Kidney epithelial cell (primary cell): ENCODE measurements around the gene FRK. TPM values are rescaled to one million over a fixed set of nuclear protein-coding genes. Genes with fewer than 3 reads are reported as not detected.
A peak's percentile ranks its signal among the peaks of the same experiment; 100 is the strongest.

Experiments
- DNase-seq: peaks from one replicate; pipeline ENCODE4 v3.0.0-alpha.2; 2010; ENCODE audit warnings: low read depth
- H3K27me3 ChIP-seq: 2 replicates; pipeline ENCODE4 v1.6.0; 2011; ENCODE audit warnings: low read length; ENCODE audit not compliant: control insufficient read depth, insufficient read depth
- H3K36me3 ChIP-seq: 2 replicates; pipeline ENCODE4 v1.5.1; 2011; ENCODE audit warnings: low read length; ENCODE audit not compliant: control insufficient read depth, insufficient read depth
- H3K4me3 ChIP-seq: 2 replicates; pipeline ENCODE4 v1.5.1; 2011; ENCODE audit warnings: low read depth, mild to moderate bottlenecking, control low read depth, low read length
- total RNA-seq: library from RNA; depleted of rRNA; stranded (reverse); fragments of >200 nt; gene quantifications from 2 replicates; pipeline ENCODE4 v1.2.3, GENCODE V29; 2015
- TF ChIP-seq, protein P1 (sequence below): IDR thresholded peaks from 2 replicates; pipeline ENCODE4 v1.5.1; 2011; ENCODE audit warnings: mild to moderate bottlenecking, moderate library complexity, low read length, control low read depth, inconsistent platforms; ENCODE audit not compliant: insufficient read depth, poor library complexity, severe bottlenecking

The FRK gene
- total RNA-seq, 1 donor from 2014 or later = 3.1 TPM

DNA sequence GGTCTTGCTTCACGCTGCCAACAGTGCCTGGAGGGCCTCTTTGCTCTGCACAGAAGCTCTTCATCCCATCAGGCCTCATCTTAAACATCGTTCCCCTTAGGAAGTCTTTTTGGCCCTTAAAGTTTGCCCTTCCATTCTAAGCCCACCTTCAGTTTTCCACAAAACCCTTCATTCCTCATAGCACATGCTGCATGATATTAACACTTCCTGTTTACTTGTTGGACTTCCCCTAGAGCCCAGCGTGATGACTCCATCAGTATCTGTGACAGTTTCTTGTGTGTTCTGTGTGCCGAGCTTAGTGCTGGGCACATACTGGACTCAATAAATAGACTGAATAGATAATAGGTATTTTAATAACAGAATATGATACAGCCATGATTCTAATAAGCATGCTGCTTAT lies 42.2 kb upstream of the FRK start:
- no peaks in the 10 kb centered on the region for H3K27me3 ChIP-seq
- no peak overlapping the region for H3K4me3 ChIP-seq
- TF ChIP-seq, protein P1, sequence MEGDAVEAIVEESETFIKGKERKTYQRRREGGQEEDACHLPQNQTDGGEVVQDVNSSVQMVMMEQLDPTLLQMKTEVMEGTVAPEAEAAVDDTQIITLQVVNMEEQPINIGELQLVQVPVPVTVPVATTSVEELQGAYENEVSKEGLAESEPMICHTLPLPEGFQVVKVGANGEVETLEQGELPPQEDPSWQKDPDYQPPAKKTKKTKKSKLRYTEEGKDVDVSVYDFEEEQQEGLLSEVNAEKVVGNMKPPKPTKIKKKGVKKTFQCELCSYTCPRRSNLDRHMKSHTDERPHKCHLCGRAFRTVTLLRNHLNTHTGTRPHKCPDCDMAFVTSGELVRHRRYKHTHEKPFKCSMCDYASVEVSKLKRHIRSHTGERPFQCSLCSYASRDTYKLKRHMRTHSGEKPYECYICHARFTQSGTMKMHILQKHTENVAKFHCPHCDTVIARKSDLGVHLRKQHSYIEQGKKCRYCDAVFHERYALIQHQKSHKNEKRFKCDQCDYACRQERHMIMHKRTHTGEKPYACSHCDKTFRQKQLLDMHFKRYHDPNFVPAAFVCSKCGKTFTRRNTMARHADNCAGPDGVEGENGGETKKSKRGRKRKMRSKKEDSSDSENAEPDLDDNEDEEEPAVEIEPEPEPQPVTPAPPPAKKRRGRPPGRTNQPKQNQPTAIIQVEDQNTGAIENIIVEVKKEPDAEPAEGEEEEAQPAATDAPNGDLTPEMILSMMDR = no peak
- no peaks in the 10 kb centered on the region for H3K36me3 ChIP-seq
- no peak for DNase-seq

DNA sequence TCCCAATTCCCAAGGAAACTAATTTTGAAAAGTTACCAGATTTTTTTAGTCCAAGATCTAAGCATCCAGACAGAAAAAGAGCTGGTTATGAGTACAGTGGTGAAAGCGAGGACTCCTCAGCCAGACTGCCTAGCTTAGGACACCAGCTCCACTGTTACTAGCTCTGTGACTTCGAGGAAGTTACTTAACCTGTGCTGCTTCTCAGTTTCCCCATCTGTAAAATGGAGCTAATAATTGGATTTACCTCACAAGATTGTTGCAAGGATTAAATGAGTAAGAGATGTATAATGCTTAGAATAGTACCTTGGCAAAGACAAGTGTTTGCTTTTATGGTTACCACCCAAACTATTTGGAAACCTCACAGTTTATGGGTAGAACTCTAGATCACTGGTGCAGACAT lies 41.1 kb upstream of the FRK start:
- DNase-seq = no peak
- Histone ChIP-seq H3K4me3 (peak overlapping the region; percentile 91), H3K36me3 (no peaks in the 10 kb centered on the region), H3K27me3 (no peaks in the 10 kb centered on the region)
- TF ChIP-seq, protein P1 = no peak

DNA sequence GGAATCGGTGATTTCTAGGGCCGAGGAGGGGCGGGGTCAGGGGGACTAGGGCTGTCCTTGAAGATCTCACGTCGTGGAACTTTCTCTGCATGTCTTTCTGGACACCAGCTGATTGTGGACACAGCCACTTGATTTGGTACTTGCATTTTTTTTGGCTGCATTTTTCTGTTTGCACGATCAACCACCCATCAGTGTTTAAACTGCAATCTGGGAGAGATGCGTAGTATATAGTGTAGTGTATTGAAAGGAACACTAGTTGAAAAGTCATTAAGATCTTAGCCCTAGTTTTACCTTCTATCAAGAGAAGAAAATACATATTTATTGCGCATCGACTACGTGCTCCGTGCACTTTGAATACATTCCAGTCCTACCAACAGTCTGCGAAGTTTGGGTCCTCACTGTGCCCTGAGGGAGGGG lies 40.6 kb upstream of the FRK start:
- TF ChIP-seq, protein P1 = no peak

DNA sequence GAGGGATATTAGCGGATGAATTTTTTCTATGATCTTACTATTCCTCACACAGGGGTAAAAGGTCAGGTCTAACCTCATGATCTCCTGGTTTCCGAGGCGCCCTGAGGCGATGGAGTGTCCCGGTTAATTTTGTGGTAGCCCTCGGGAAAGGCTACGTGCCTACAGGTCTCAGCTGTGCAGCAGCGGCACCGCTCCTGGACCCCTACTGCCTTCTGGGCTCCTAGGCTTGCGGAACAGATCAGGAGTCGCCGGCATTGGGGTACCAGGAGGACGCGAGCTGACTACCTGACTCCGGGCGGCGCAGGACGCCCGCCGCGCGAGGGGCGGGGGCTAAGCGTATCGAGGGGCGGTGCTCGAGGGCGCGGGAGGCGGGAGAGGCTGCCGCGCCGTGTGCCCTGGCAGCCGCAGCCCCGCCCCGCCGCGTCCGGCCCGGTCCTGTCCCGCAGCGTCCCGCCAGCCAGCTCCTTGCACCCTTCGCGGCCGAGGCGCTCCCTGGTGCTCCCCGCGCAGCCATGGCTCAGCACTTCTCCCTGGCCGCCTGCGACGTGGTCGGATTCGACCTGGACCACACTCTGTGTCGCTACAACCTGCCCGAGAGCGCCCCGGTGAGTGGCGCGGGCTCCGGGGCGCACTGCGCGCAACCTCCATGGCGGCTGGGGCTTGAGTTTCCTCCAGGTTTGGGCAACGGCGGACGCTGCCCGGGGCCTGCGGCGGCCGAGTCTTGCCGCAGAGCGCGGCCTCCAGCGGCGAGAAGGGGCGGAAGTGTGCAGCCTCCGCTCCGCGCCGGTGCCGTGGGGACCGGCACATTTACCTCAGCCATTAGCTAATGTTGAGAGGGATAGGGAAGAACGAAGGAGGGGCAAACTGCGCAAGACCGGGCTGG lies 40.0 kb upstream of the FRK start, which contains the start of gene NT5DC1:
TSS of gene NT5DC1 (plus strand) at position 435 of the 883 bp plus-strand sequence. CDS start at position 513, 78 bp downstream.
- TF ChIP-seq, protein P1 = peak; percentile 29
- Histone ChIP-seq H3K27me3 (no peaks in the 10 kb centered on the region), H3K36me3 (no peaks in the 10 kb centered on the region), H3K4me3 (peak within 1 kb of the TSS; percentile 91)
- peak; percentile 42 for DNase-seq

More for the DNA sequence above, 40.6 kb upstream of the FRK start:
- no peak for DNase-seq
- no peaks in the 10 kb centered on the region for H3K27me3 ChIP-seq
- no peaks in the 10 kb centered on the region for H3K36me3 ChIP-seq
- H3K4me3 ChIP-seq = peak overlapping the region; percentile 91

DNA sequence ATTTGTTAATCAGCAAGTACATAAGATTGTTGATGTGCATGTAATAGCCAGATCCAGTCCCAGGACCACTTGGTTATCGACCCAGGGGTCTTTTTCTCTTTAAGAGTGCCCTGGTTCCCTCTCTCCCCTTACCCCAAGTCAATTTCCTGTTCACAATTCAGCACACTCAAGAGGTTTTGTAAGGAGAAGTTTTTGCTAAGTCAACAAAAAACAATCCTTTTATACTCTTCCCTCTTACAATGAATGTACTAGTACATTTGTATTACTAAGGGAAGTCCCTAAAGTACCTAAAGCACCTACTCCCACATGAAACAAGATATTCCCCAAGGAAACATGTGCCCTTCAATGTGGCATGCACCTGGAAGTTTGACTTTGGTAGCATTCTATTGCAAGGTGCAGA lies 38.3 kb upstream of the FRK start:
- no peaks in the 10 kb centered on the region for H3K27me3 ChIP-seq
- no peak for DNase-seq
- H3K4me3 ChIP-seq = no peak overlapping the region
- H3K36me3 ChIP-seq = no peaks in the 10 kb centered on the region
- TF ChIP-seq, protein P1 = no peak
